ENCODE measurements around the gene FBRSL1. TPM values are rescaled to one million over a fixed set of nuclear protein-coding genes. Genes with fewer than 3 reads are reported as not detected.

FBRSL1 gene
- total and polyA plus RNA-seq, 5 experiments from 2014 or later: 0.38 to 101 (median 1.0) TPM

GRCh38 chr12:132505105-132505851 lies 15.3 kb downstream of the FBRSL1 start:
- Mint-ChIP-seq H3K4me1 (peaks cover 35 to 72% (median 64%) of the 10 kb centered on the region in 4 donors), H3K27ac (peak overlapping the region in 9 of 10 donors; percentile 39 to 94 (median 87)), H3K9me3 (no peaks in the 10 kb centered on the region), H3K4me3 (peak overlapping the region in 8 of 10 donors; percentile 6 to 85 (median 42)), H3K27me3 (no peaks in the 10 kb centered on the region), H3K36me3 (peaks cover 0 to 4% (median 0%) of the 10 kb centered on the region in 3 donors)
- ATAC-seq: no peak
- no peak for DNase-seq
- POLR2A ChIA-PET: interaction anchor here (0.6 to 1.2 kb wide), 2 partner anchors 8 to 87 kb away, joined by 3 to 4 read pairs; no protein-coding TSS in a partner anchor

- Mint-ChIP-seq H3K27ac (peak overlapping the region; percentile 55 to 94 (median 88)), H3K9me3 (no peaks in the 10 kb centered on the region), H3K4me1 (peaks cover 30 to 66% (median 61%) of the 10 kb centered on the region in 4 donors), H3K4me3 (peak overlapping the region in 8 of 10 donors; percentile 39 to 85 (median 67)), H3K36me3 (peaks cover 0 to 7% (median 0%) of the 10 kb centered on the region in 3 donors), H3K27me3 (no peaks in the 10 kb centered on the region)
- ATAC-seq: no peak
- POLR2A ChIA-PET: interaction anchor here (0.6 to 1.6 kb wide), 5 partner anchors 9 to 87 kb away, joined by 3 to 4 read pairs (median 3); no protein-coding TSS in a partner anchor
- DNase-seq: no peak
Observed at GRCh38 chr12:132505852-132506219, 15.9 kb downstream of the FBRSL1 start.

- Mint-ChIP-seq H3K36me3 (peaks cover 0 to 9% (median 0%) of the 10 kb centered on the region in 3 donors), H3K27me3 (no peaks in the 10 kb centered on the region), H3K4me3 (peak overlapping the region; percentile 55 to 85 (median 68)), H3K9me3 (no peaks in the 10 kb centered on the region), H3K27ac (peak overlapping the region; percentile 55 to 94 (median 88)), H3K4me1 (peaks cover 30 to 59% (median 56%) of the 10 kb centered on the region in 4 donors)
- ATAC-seq: peak; percentile 85 to 86
- POLR2A ChIA-PET: interaction anchor here (0.8 to 1.6 kb wide), 6 partner anchors 9 to 61 kb away, joined by 3 to 5 read pairs (median 3); no protein-coding TSS in a partner anchor
- DNase-seq: peak; percentile 48 to 83 (median 66)
Observed at GRCh38 chr12:132506328-132507160, 16.6 kb downstream of the FBRSL1 start.

GRCh38 chr12:132507161-132507538 lies 17.2 kb downstream of the FBRSL1 start:
- Mint-ChIP-seq H3K4me1 (peaks cover 26 to 56% (median 51%) of the 10 kb centered on the region in 4 donors), H3K27ac (peak overlapping the region in 9 of 10 donors; percentile 55 to 94 (median 87)), H3K27me3 (no peaks in the 10 kb centered on the region), H3K36me3 (peaks cover 0 to 9% (median 0%) of the 10 kb centered on the region in 3 donors), H3K4me3 (peak overlapping the region in 9 of 10 donors; percentile 42 to 85 (median 67)), H3K9me3 (no peaks in the 10 kb centered on the region)
- ATAC-seq (no peak), DNase-seq (no peak)
- POLR2A ChIA-PET: interaction anchor here (1.0 to 1.6 kb wide), 4 partner anchors 16 to 62 kb away, joined by 3 to 5 read pairs (median 3); no protein-coding TSS in a partner anchor

- Mint-ChIP-seq H3K36me3 (peaks cover 0 to 9% (median 0%) of the 10 kb centered on the region in 3 donors), H3K9me3 (no peaks in the 10 kb centered on the region), H3K27ac (peak overlapping the region in 8 of 10 donors; percentile 6 to 94 (median 56)), H3K4me1 (peaks cover 23 to 54% (median 46%) of the 10 kb centered on the region in 4 donors), H3K27me3 (no peaks in the 10 kb centered on the region), H3K4me3 (peak overlapping the region in 6 of 10 donors; percentile 29 to 77 (median 64))
- POLR2A ChIA-PET: interaction anchor here (1.0 to 1.6 kb wide), 2 partner anchors 21 to 70 kb away, joined by 3 read pairs; no protein-coding TSS in a partner anchor
- ATAC-seq (no peak), DNase-seq (no peak)
Observed at GRCh38 chr12:132507656-132508490, 17.9 kb downstream of the FBRSL1 start.

GRCh38 chr12:132508491-132508740 lies 18.5 kb downstream of the FBRSL1 start:
- Mint-ChIP-seq H3K4me3 (peak overlapping the region in 1 of 10 donors; percentile 26), H3K4me1 (peaks cover 20 to 52% (median 44%) of the 10 kb centered on the region in 4 donors), H3K27ac (no peak overlapping the region), H3K9me3 (no peaks in the 10 kb centered on the region), H3K27me3 (no peaks in the 10 kb centered on the region), H3K36me3 (peaks cover 0 to 14% (median 0%) of the 10 kb centered on the region in 3 donors)
- POLR2A ChIA-PET: interaction anchor here (1.0 kb wide), 1 partner anchor 70 kb away, joined by 3 read pairs; no protein-coding TSS in a partner anchor
- DNase-seq: no peak
- no peak for ATAC-seq

GRCh38 chr12:132508860-132509732 lies 19.1 kb downstream of the FBRSL1 start:
- ATAC-seq: no peak
- no peak for DNase-seq

GRCh38 chr12:132510111-132510724 lies 20.3 kb downstream of the FBRSL1 start:
- Mint-ChIP-seq H3K4me1 (peaks cover 8 to 38% (median 28%) of the 10 kb centered on the region in 4 donors), H3K27ac (peak overlapping the region in 1 of 10 donors; percentile 59), H3K4me3 (peak overlapping the region in 2 of 10 donors; percentile 24 to 37), H3K9me3 (no peaks in the 10 kb centered on the region), H3K27me3 (no peaks in the 10 kb centered on the region), H3K36me3 (peaks cover 2 to 17% (median 3%) of the 10 kb centered on the region in 3 donors)
- DNase-seq (no peak), ATAC-seq (no peak)
- POLR2A ChIA-PET: no interaction called here

More at GRCh38 chr12:132508860-132509732, 19.1 kb downstream of the FBRSL1 start:
- H3K9me3 Mint-ChIP-seq: no peaks in the 10 kb centered on the region
- no peak overlapping the region for H3K27ac Mint-ChIP-seq
- H3K4me3 Mint-ChIP-seq: no peak overlapping the region
- H3K36me3 Mint-ChIP-seq: peaks cover 0 to 15% (median 0%) of the 10 kb centered on the region in 3 donors
- POLR2A ChIA-PET: interaction anchor here (0.9 to 1.0 kb wide), 2 partner anchors 17 to 71 kb away, joined by 3 read pairs; no protein-coding TSS in a partner anchor
- H3K4me1 Mint-ChIP-seq: peaks cover 13 to 47% (median 38%) of the 10 kb centered on the region in 4 donors
- no peaks in the 10 kb centered on the region for H3K27me3 Mint-ChIP-seq

- POLR2A ChIA-PET: no interaction called here
- ATAC-seq: no peak
- Mint-ChIP-seq H3K36me3 (peaks cover 4 to 21% (median 7%) of the 10 kb centered on the region in 3 donors), H3K4me1 (peaks cover 8 to 32% (median 21%) of the 10 kb centered on the region in 4 donors), H3K27ac (peak overlapping the region in 2 of 10 donors; percentile 66 to 83), H3K4me3 (peak overlapping the region in 1 of 10 donors; percentile 35), H3K9me3 (peaks cover 0 to 2% (median 0%) of the 10 kb centered on the region in 9 donors), H3K27me3 (no peaks in the 10 kb centered on the region)
- no peak for DNase-seq
Observed at GRCh38 chr12:132510746-132511477, 21.0 kb downstream of the FBRSL1 start.

- Mint-ChIP-seq H3K4me1 (peaks cover 5 to 25% (median 14%) of the 10 kb centered on the region in 4 donors), H3K27ac (no peak overlapping the region), H3K9me3 (peaks cover 0 to 2% (median 0%) of the 10 kb centered on the region in 9 donors), H3K27me3 (no peaks in the 10 kb centered on the region), H3K4me3 (no peak overlapping the region), H3K36me3 (peaks cover 4 to 21% (median 10%) of the 10 kb centered on the region in 3 donors)
- POLR2A ChIA-PET: no interaction called here
- no peak for ATAC-seq
- no peak for DNase-seq
Observed at GRCh38 chr12:132511516-132512196, 21.7 kb downstream of the FBRSL1 start.

Measured in naive thymus-derived CD8-positive, alpha-beta T cell (primary cell).